ENCODE results near the gene CYSRT1. TPM values are rescaled to one million over a fixed set of nuclear protein-coding genes. Genes with fewer than 3 reads are reported as not detected.

Gene CYSRT1
- polyA plus RNA-seq, 3 donors = 0.17 TPM; not detected in 2

GRCh38 chr9:137220317-137221094, 4.5 kb upstream of the CYSRT1 start:
- Histone ChIP-seq H3K9ac (ENCODE audit: insufficient read depth, low read length, poor library complexity, severe bottlenecking) (no peak overlapping the region), H3K27ac (ENCODE audit: low read depth in 1 of 2, low read length in 2 of 2) (no peak overlapping the region), H3K36me3 (replicated peaks in 1 of 2; ENCODE audit: control insufficient read depth in 1 of 2, insufficient read depth in 2 of 2, low read length in 2 of 2) (peaks cover 9 to 12% of the 10 kb centered on the region in 2 donors), H3K9me3 (replicated peaks in 1 of 2; ENCODE audit: control insufficient read depth in 1 of 2, insufficient read depth in 1 of 2, low read length in 2 of 2) (no peaks in the 10 kb centered on the region), H3K4me2 (replicated peaks; ENCODE audit: extremely low read depth, low read length, poor library complexity, severe bottlenecking) (no peak overlapping the region), H4K20me1 (ENCODE audit: insufficient read depth, low read length) (no peaks in the 10 kb centered on the region), H2AFZ (ENCODE audit: insufficient read depth, low read depth, low read length, poor library complexity, severe bottlenecking) (no peak overlapping the region), H3K79me2 (ENCODE audit: insufficient read depth, low read length) (no peaks in the 10 kb centered on the region), H3K4me1 (ENCODE audit: control insufficient read depth in 1 of 2, insufficient read depth in 2 of 2, low read length in 2 of 2) (peaks cover 33 to 54% of the 10 kb centered on the region in 2 donors), H3K27me3 (ENCODE audit: control insufficient read depth in 2 of 2, insufficient read depth in 2 of 2, low read length in 2 of 2) (peaks cover 0 to 14% of the 10 kb centered on the region in 2 donors), H3K4me3 (replicated peaks in 1 of 3; ENCODE audit: low read depth in 2 of 3, low read length in 3 of 3) (no peak overlapping the region)
- Mint-ChIP-seq H3K9me3 (no peaks in the 10 kb centered on the region), H3K27ac (no peak overlapping the region), H3K36me3 (peaks cover 7 to 11% of the 10 kb centered on the region in 2 donors), H3K4me3 (peak overlapping the region in 1 of 2 donors; percentile 26), H3K4me1 (peaks cover 23% of the 10 kb centered on the region), H3K27me3 (ENCODE audit: low read depth in 3 of 3) (peaks cover 3 to 22% (median 13%) of the 10 kb centered on the region in 3 donors)
- intact Hi-C loops (cut with micrococcal nuclease) = loop anchor here in 1 of 2 donors (5.0 kb wide), 1 partner anchor 93 kb away; no protein-coding TSS in a partner anchor
- 94% methylated on average over 52 of the region's 52 CpGs for WGBS (ENCODE audit: insufficient coverage)
- DNase-seq = no peak
- TF ChIP-seq CTCF (IDR thresholded peaks at IDR 0.05) = no peak

GRCh38 chr9:137221095-137221505, 3.9 kb upstream of the CYSRT1 start:
- DNase-seq = no peak
- Histone ChIP-seq H3K27ac (ENCODE audit: low read depth in 1 of 2, low read length in 2 of 2) (no peak overlapping the region), H3K9me3 (replicated peaks in 1 of 2; ENCODE audit: control insufficient read depth in 1 of 2, insufficient read depth in 1 of 2, low read length in 2 of 2) (no peaks in the 10 kb centered on the region), H3K27me3 (ENCODE audit: control insufficient read depth in 2 of 2, insufficient read depth in 2 of 2, low read length in 2 of 2) (peaks cover 0 to 14% of the 10 kb centered on the region in 2 donors), H4K20me1 (ENCODE audit: insufficient read depth, low read length) (no peaks in the 10 kb centered on the region), H3K79me2 (ENCODE audit: insufficient read depth, low read length) (no peaks in the 10 kb centered on the region), H3K36me3 (replicated peaks in 1 of 2; ENCODE audit: control insufficient read depth in 1 of 2, insufficient read depth in 2 of 2, low read length in 2 of 2) (peaks cover 3 to 6% of the 10 kb centered on the region in 2 donors), H3K4me3 (replicated peaks in 1 of 3; ENCODE audit: low read depth in 2 of 3, low read length in 3 of 3) (no peak overlapping the region), H3K4me1 (ENCODE audit: control insufficient read depth in 1 of 2, insufficient read depth in 2 of 2, low read length in 2 of 2) (peaks cover 33 to 54% of the 10 kb centered on the region in 2 donors), H3K4me2 (replicated peaks; ENCODE audit: extremely low read depth, low read length, poor library complexity, severe bottlenecking) (no peak overlapping the region), H3K9ac (ENCODE audit: insufficient read depth, low read length, poor library complexity, severe bottlenecking) (no peak overlapping the region), H2AFZ (ENCODE audit: insufficient read depth, low read depth, low read length, poor library complexity, severe bottlenecking) (no peak overlapping the region)
- H3K4me3 Mint-ChIP-seq = peak overlapping the region in 1 of 2 donors; percentile 26
- 100% methylated on average over 2 of the region's 14 CpGs for WGBS (ENCODE audit: insufficient coverage)
- peaks cover 3 to 22% (median 13%) of the 10 kb centered on the region in 3 donors for H3K27me3 Mint-ChIP-seq (ENCODE audit: low read depth in 3 of 3)
- H3K36me3 Mint-ChIP-seq = peaks cover 5% of the 10 kb centered on the region in 2 donors
- intact Hi-C loops (cut with micrococcal nuclease) = loop anchor here in 1 of 2 donors (5.0 kb wide), 1 partner anchor 94 kb away; no protein-coding TSS in a partner anchor
- no peak for TF ChIP-seq CTCF (IDR thresholded peaks at IDR 0.05)
- no peak overlapping the region for H3K27ac Mint-ChIP-seq
- no peaks in the 10 kb centered on the region for H3K9me3 Mint-ChIP-seq
- peaks cover 23% of the 10 kb centered on the region for H3K4me1 Mint-ChIP-seq
